Left colon (tissue), 2 donors: ENCODE data around the gene C12orf60. TPM values are rescaled to one million over a fixed set of nuclear protein-coding genes. Genes with fewer than 3 reads are reported as not detected.

Experiments
- ATAC-seq: fragments of 200-7000 bp; cut with Tn5 transposase; one replicate; pipeline ENCODE4 v1.9.1; 2020; ENCODE audit warnings: mild to moderate bottlenecking, moderate library complexity
- DNase-seq, 2 donors: peaks; one replicate each; pipeline ENCODE4 v3.0.0-alpha.2; 2020
- intact Hi-C, 2 donors: fragments of 100-400 bp; cut with DNase I in 1 of 2; cut with micrococcal nuclease in 1 of 2; formaldehyde crosslinking; loops; one replicate each; pipeline versions ENCODE4 v1.11.2 to v1.14.0; 2022; cut with DNase I, micrococcal nuclease
- total RNA-seq, 2 donors: library from RNA; stranded (reverse); fragmentation: NEBNext Ultra II Directional; extraction: Animal tissue kit (Norgen Biotek cat#: 25700); gene quantifications; one replicate each; pipeline ENCODE4 v1.2.1, GENCODE V29; 2021
- donor health status: DM: no; HTN: no; CAD: no.
- donor health status: DM: yes; HTN: yes; CAD: no.

C12orf60 gene
- total RNA-seq, 2 donors from 2014 or later = 0.31 to 0.89 TPM

GRCh38 chr12:14774906-14775635 lies 28.4 kb upstream of the C12orf60 start:
- peak; percentile 53 to 65 for DNase-seq
- ATAC-seq = peak; percentile 46
- intact Hi-C loops = no loop called here

- ATAC-seq = no peak
- intact Hi-C loops = no loop called here
- no peak for DNase-seq
Measured at GRCh38 chr12:14775636-14775980, 27.9 kb upstream of the C12orf60 start.

- no peak for ATAC-seq
- intact Hi-C loops = no loop called here
Measured at GRCh38 chr12:14776236-14776961, 27.1 kb upstream of the C12orf60 start.

GRCh38 chr12:14777271-14777670 lies 26.2 kb upstream of the C12orf60 start:
- intact Hi-C loops = no loop called here
- DNase-seq = peak in 1 of 2 donors; percentile 63
- ATAC-seq = peak; percentile 31

More at GRCh38 chr12:14776236-14776961, 27.1 kb upstream of the C12orf60 start:
- no peak for DNase-seq

GRCh38 chr12:14779834-14780233 lies 23.6 kb upstream of the C12orf60 start:
- ATAC-seq = no peak
- no peak for DNase-seq
- intact Hi-C loops = no loop called here

GRCh38 chr12:14780859-14781258 lies 22.6 kb upstream of the C12orf60 start:
- DNase-seq (no peak), ATAC-seq (no peak)
- intact Hi-C loops = no loop called here

- intact Hi-C loops = no loop called here
- ATAC-seq = peak; percentile 53
- no peak for DNase-seq
Measured at GRCh38 chr12:14781563-14781962, 21.9 kb upstream of the C12orf60 start.

GRCh38 chr12:14782756-14783155 lies 20.7 kb upstream of the C12orf60 start:
- no peak for ATAC-seq
- no peak for DNase-seq
- intact Hi-C loops = no loop called here

- intact Hi-C loops = no loop called here
- DNase-seq (no peak), ATAC-seq (no peak)
Measured at GRCh38 chr12:14784471-14784870, 19.0 kb upstream of the C12orf60 start.

- no peak for DNase-seq
- intact Hi-C loops = no loop called here
- no peak for ATAC-seq
Measured at GRCh38 chr12:14785568-14785967, 17.9 kb upstream of the C12orf60 start.

- intact Hi-C loops = no loop called here
- no peak for ATAC-seq
- DNase-seq = no peak
Measured at GRCh38 chr12:14795028-14795448, 8.4 kb upstream of the C12orf60 start.

- DNase-seq (no peak), ATAC-seq (no peak)
- intact Hi-C loops = no loop called here
Measured at GRCh38 chr12:14802247-14802646, 1.2 kb upstream of the C12orf60 start.

- no peak for ATAC-seq
- no peak for DNase-seq
- intact Hi-C loops = no loop called here
Measured at GRCh38 chr12:14802721-14803010, 804 bp upstream of the C12orf60 start.

- DNase-seq (no peak), ATAC-seq (peak; percentile 11)
- intact Hi-C loops = no loop called here
Measured at GRCh38 chr12:14803830-14804160, 325 bp downstream of the C12orf60 start.

GRCh38 chr12:14810167-14810952 lies 6.9 kb downstream of the C12orf60 start:
- DNase-seq (no peak), ATAC-seq (no peak)
- intact Hi-C loops = no loop called here

GRCh38 chr12:14810953-14811483 lies 7.5 kb downstream of the C12orf60 start:
- DNase-seq = peak in 1 of 2 donors; percentile 16
- peak; percentile 65 for ATAC-seq
- intact Hi-C loops = no loop called here

GRCh38 chr12:14811486-14811885 lies 8.0 kb downstream of the C12orf60 start:
- no peak for ATAC-seq
- intact Hi-C loops = no loop called here
- DNase-seq = no peak

- ATAC-seq (no peak), DNase-seq (no peak)
- intact Hi-C loops = no loop called here
Measured at GRCh38 chr12:14814014-14814413, 10.5 kb downstream of the C12orf60 start, which contains the start of gene SMCO3. Gene SMCO3 (minus strand): TSS chr12:14814182. CDS start chr12:14806680, 7,502 bp downstream.

GRCh38 chr12:14824012-14824634 lies 20.7 kb downstream of the C12orf60 start:
- DNase-seq (no peak), ATAC-seq (no peak)
- intact Hi-C loops = no loop called here
